Psoas muscle (tissue), 7 donors: Measurements from ENCODE around the gene TRIM25. TPM values are rescaled to one million over a fixed set of nuclear protein-coding genes. Genes with fewer than 3 reads are reported as not detected.

Source experiments
- polyA plus RNA-seq, 3 donors: library from polyadenylated mRNA; stranded (reverse); fragments of 200-250 nt; gene quantifications; one replicate each; pipeline ENCODE4 v1.2.3, GENCODE V29; 2013
- total RNA-seq, 4 donors: library from RNA; stranded (reverse); fragmentation: NEBNext Ultra II Directional in 2 of 4; extraction: Animal tissue kit (Norgen Biotek cat#: 25700) in 2 of 4; gene quantifications; one replicate each; pipeline versions ENCODE4 v1.2.1 to v1.2.4, GENCODE V29; 2021 to 2023
- donor health status: healthy with polysubstance abuse.
- donor health status: DM: no; HTN: no; CAD: no; lungs with moderate emphysema.
- donor health status: Bipolar disorder and iron deficiency.
- donor health status: healthy.
- donor health status: DM: no; HTN: no; CAD: no.
- donor health status: DM: no; HTN: no; CAD: no.
- donor health status: DM: yes; HTN: yes; CAD: no.

TRIM25 gene
- total and polyA plus RNA-seq, 7 donors = 5.1 to 20.0 (median 12.4) TPM

Other genes with a start within 250 kb of the TRIM25 start
- gene C17orf67, start 80.1 kb downstream of the TRIM25 start, total RNA-seq = 1 to 10 TPM in 1 of 4 donors, under 1 TPM in 3; 0.20 to 1.1 (median 0.35) TPM
- under 1 TPM in 2 of 3 donors, not detected in 1; 0.14 to 0.16 TPM for gene C17orf67, start 80.1 kb downstream of the TRIM25 start, polyA plus RNA-seq
- gene DGKE, start 79.9 kb downstream of the TRIM25 start, total RNA-seq = 1 to 10 TPM in 3 of 4 donors, under 1 TPM in 1; 0.76 to 3.2 (median 1.4) TPM
- under 1 TPM; 0.38 to 0.53 (median 0.52) TPM for gene DGKE, start 79.9 kb downstream of the TRIM25 start, polyA plus RNA-seq
- 10 to 100 TPM in 2 of 4 donors, 1 to 10 TPM in 2; 7.1 to 12.3 (median 9.7) TPM for gene COIL, start 47.0 kb upstream of the TRIM25 start, total RNA-seq
- 10 to 100 TPM in 1 of 3 donors, 1 to 10 TPM in 2; 6.6 to 11.7 (median 8.4) TPM for gene COIL, start 47.0 kb upstream of the TRIM25 start, polyA plus RNA-seq
- gene SCPEP1, start 64.1 kb upstream of the TRIM25 start, total RNA-seq = 10 to 100 TPM; 10.3 to 20.8 (median 12.8) TPM
- 10 to 100 TPM in 2 of 3 donors, 1 to 10 TPM in 1; 5.8 to 33.1 (median 10.4) TPM for gene SCPEP1, start 64.1 kb upstream of the TRIM25 start, polyA plus RNA-seq
- 100 to 1,000 TPM in 2 of 4 donors, 10 to 100 TPM in 2; 86.0 to 231 (median 105) TPM for gene AKAP1, start 171.2 kb upstream of the TRIM25 start, total RNA-seq
- 100 to 1,000 TPM in 1 of 3 donors, 10 to 100 TPM in 2; 42.3 to 127 (median 61.6) TPM for gene AKAP1, start 171.2 kb upstream of the TRIM25 start, polyA plus RNA-seq